Fibroblast of pulmonary artery (primary cell): ENCODE data around the gene CSGALNACT2.

Experiments used
- DNase-seq: peaks from one replicate; pipeline ENCODE4 v3.0.0-alpha.2; 2010; ENCODE audit warnings: low read depth
- H3K4me3 ChIP-seq: replicated peaks from 2 replicates; pipeline ENCODE4 v1.5.1; 2011; ENCODE audit warnings: low read depth, mild to moderate bottlenecking, control low read depth, low read length, moderate library complexity
- TF ChIP-seq, protein P1 (sequence below): IDR thresholded peaks from 2 replicates; pipeline ENCODE4 v1.5.1; 2011; ENCODE audit warnings: mild to moderate bottlenecking, control low read depth, low read length, inconsistent platforms; ENCODE audit errors: missing control alignments

The CSGALNACT2 gene

DNA sequence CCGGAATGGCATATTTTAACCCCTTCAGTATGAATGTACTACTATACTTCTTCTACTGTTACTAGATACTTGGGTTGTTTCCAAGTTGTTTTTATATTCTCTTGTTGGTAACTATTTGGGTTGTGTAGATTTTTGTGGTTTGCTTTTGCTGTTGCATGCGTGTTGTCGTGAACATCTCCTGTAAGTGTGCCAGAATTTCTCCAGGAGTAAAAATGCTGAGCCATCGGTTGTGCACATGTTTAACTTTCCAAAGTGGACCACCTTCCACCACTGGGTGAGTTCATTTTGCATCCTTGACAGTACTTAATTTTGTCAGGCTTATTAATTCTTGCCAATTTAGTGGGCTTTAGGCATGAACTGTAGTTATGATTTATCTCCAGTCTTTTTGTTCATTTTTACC is 47.9 kb downstream of the CSGALNACT2 start:
- H3K4me3 ChIP-seq = no peak overlapping the region
- TF ChIP-seq, protein P1, sequence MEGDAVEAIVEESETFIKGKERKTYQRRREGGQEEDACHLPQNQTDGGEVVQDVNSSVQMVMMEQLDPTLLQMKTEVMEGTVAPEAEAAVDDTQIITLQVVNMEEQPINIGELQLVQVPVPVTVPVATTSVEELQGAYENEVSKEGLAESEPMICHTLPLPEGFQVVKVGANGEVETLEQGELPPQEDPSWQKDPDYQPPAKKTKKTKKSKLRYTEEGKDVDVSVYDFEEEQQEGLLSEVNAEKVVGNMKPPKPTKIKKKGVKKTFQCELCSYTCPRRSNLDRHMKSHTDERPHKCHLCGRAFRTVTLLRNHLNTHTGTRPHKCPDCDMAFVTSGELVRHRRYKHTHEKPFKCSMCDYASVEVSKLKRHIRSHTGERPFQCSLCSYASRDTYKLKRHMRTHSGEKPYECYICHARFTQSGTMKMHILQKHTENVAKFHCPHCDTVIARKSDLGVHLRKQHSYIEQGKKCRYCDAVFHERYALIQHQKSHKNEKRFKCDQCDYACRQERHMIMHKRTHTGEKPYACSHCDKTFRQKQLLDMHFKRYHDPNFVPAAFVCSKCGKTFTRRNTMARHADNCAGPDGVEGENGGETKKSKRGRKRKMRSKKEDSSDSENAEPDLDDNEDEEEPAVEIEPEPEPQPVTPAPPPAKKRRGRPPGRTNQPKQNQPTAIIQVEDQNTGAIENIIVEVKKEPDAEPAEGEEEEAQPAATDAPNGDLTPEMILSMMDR = no peak
- DNase-seq = no peak

DNA sequence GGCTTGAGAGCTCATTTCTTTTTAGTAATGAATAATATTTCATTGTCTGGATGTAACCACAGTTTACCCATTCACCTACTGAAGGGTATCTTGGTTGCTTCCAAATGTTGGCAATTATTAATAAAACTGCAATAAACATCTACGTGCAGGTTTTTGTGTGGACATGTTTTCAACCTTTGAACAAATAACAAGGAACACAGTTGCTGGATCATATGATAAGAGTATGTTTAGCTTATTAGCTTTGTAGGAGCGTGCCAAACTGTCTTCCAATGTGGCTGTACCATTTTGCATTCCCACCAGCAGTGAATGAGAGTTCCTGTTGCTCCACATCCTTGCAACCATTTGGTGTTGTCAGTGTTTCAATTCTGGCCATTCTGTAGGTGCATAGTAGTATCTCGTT is 49.0 kb downstream of the CSGALNACT2 start:
- TF ChIP-seq, protein P1 = no peak
- no peak for DNase-seq
- no peak overlapping the region for H3K4me3 ChIP-seq

DNA sequence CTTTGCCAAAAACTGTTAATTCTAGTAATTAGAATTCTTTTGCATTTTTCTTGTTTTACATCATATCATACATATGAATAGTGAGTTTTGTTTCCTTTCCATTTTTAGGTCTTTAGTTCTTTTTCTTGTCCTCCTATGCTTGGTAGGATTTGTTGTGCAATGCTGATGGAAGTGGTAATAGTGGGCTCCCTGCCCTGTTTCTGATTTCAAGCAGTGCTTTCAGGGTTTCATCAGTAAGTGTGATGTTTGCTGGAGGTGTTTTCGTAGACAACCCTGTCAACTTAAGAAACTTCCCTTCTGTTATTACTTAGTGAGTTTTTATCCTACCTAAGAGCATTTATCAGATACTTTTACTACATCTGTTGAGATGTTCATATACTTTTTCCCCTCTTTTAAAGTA is 50.5 kb downstream of the CSGALNACT2 start:
- DNase-seq = peak; percentile 60
- no peak overlapping the region for H3K4me3 ChIP-seq
- TF ChIP-seq, protein P1 = no peak

DNA sequence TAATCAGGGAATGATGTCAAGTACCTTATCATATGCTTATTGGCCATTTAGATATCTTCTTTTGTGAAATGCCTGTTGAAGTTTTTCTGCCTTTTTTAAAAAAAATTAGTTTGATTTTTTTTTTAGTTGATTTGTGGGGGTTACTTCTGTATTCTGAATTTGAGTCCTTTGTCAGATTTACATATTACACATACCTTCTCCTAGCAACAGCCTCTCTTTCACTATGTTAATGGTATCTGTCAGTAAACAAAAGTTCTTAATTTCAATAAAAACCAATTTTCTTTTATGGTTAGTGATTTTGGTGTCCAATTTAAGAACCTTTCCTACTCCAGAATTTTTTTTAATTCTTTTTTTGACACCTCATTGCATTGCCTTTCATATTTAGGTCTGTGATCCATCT is 52.0 kb downstream of the CSGALNACT2 start:
- TF ChIP-seq, protein P1 = no peak
- DNase-seq = no peak
- H3K4me3 ChIP-seq = no peak overlapping the region

DNA sequence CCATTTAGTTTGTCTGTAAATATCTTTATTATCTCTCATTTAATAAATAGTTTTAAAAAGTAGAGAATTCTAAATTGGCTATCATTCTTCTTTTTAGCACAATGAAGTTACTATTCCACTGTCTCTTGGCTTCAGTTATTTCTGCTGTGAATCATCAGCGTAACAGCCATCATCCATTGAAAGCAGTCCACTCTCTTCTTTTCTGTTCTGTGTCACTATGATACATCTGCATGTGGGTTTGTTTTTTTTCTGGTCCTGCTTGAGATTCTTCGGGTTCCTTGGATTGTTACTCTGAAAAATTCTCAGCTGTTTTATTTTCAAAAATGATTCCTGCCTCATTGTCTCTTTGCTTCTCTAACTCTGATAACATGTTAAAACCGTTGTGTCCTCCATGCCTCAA is 52.5 kb downstream of the CSGALNACT2 start:
- no peak for DNase-seq

DNA sequence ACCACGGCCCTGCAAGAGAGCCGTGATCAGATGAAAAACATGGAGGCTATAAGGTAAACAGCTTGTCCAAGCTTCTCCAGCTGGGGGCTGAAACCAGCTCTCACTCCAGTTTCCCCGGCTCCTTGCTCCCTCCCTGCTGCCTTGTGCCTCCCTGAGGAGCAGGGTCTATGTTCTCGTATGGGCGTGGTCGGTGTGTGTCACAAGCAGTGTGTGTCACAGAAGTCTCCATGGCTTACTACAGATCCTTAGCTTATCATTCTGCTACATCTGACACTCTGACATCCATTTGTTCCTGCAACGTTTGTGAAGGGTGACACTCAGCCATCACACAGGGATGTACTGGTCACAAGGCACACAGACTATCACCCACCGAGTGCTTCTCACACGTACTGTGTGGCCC is 54.6 kb downstream of the CSGALNACT2 start:
- no peak overlapping the region for H3K4me3 ChIP-seq
- TF ChIP-seq, protein P1 = no peak
- DNase-seq = no peak

More for the DNA sequence above, 52.5 kb downstream of the CSGALNACT2 start:
- TF ChIP-seq, protein P1 = no peak
- no peak overlapping the region for H3K4me3 ChIP-seq

DNA sequence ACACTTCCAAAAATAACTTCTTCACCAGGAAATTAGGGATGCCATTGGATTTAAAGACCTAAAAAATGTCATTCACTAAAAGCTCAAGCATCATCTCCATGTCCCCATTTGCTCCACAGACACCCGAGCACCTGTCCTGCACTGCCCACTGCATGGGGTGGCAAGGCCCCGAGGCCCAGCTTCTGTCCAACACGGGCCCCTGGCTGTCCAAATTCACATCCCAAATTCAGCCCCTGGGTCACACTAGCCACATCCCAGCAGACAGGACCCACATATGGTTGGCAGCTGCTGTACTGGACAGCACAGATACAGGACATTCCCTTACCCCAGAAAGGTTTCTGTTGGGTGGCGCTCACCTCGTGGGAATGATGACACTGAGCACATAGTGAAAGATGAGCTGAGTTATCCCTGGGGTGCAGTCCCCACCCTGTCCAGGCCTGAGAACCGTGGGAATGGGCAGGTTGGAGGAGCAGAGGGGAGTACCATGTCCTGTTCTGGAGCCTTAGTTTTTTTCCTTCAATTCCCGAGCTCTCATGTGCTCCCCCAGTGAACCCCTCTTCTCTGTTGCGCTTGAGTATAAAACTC is 55.3 kb downstream of the CSGALNACT2 start:
- TF ChIP-seq, protein P1 = no peak
- no peak for DNase-seq
- H3K4me3 ChIP-seq = no peak overlapping the region
